Natural killer cell (primary cell): Measurements from ENCODE around the gene NPFFR2. TPM values are rescaled to one million over a fixed set of nuclear protein-coding genes. Genes with fewer than 3 reads are reported as not detected.

Experiments
- ATAC-seq, 3 donors: fragments of 150-1000 bp in 2 of 3; fragments of 200-7000 bp in 1 of 3; cut with Tn5 transposase; 1 replicate in 1 of 3; 2 replicates in 2 of 3; pipeline ENCODE4 v1.10.0; 2021; ENCODE audit warnings: mild to moderate bottlenecking in 2 of 3, moderate library complexity in 2 of 3
- DNase-seq, 2 donors: peaks; one replicate each; pipeline versions ENCODE4 v3.0.0 to v3.0.0-alpha.2; 2013 to 2021; ENCODE audit warnings: mixed read lengths in 1 of 2
- H3K27ac ChIP-seq: one replicate; pipeline ENCODE4 v1.5.1; 2013; ENCODE audit warnings: mild to moderate bottlenecking, low read length
- H3K27me3 ChIP-seq: one replicate; pipeline ENCODE4 v1.6.1; 2013; ENCODE audit warnings: low read length; ENCODE audit not compliant: control insufficient read depth, insufficient read depth
- H3K36me3 ChIP-seq: one replicate; pipeline ENCODE4 v1.6.1; 2013; ENCODE audit warnings: low read length; ENCODE audit not compliant: control insufficient read depth, insufficient read depth
- H3K4me1 ChIP-seq: one replicate; pipeline ENCODE4 v1.6.1; 2013; ENCODE audit warnings: low read length; ENCODE audit not compliant: control insufficient read depth, insufficient read depth
- H3K4me3 ChIP-seq: one replicate; pipeline ENCODE4 v1.5.1; 2013; ENCODE audit warnings: low read length
- H3K9me3 ChIP-seq: one replicate; pipeline ENCODE4 v1.6.1; 2013; ENCODE audit warnings: low read length; ENCODE audit not compliant: control insufficient read depth, insufficient read depth
- H3K27ac Mint-ChIP-seq, 2 donors: one replicate each; pipeline ENCODE4 v1.8.0; 2022; ENCODE audit warnings: mild to moderate bottlenecking in 2 of 2, mixed read lengths in 2 of 2, moderate library complexity in 1 of 2
- H3K27me3 Mint-ChIP-seq, 2 donors: one replicate each; pipeline ENCODE4 v1.8.0; 2022; ENCODE audit warnings: low read depth in 2 of 2, mixed read lengths in 2 of 2
- H3K36me3 Mint-ChIP-seq: one replicate; pipeline ENCODE4 v1.8.0; 2022; ENCODE audit warnings: mixed read lengths
- H3K4me1 Mint-ChIP-seq, 2 donors: one replicate each; pipeline ENCODE4 v1.8.0; 2022; ENCODE audit warnings: mixed read lengths in 2 of 2
- H3K4me3 Mint-ChIP-seq: one replicate; pipeline ENCODE4 v1.8.0; 2022; ENCODE audit warnings: mild to moderate bottlenecking, moderate library complexity, mixed read lengths
- H3K9me3 Mint-ChIP-seq, 2 donors: one replicate each; pipeline ENCODE4 v1.8.0; 2022; ENCODE audit warnings: mixed read lengths in 2 of 2
- CTCF ChIP-seq: fragments of 200-600 bp; IDR thresholded peaks from one replicate; pipeline ENCODE4 v1.8.0; 2022; ENCODE audit warnings: antibody characterized with exemption
- whole genome bisulfite sequencing: methylation state at CpG from one replicate; pipeline ENCODE4 v1.1.7; 2013; ENCODE audit warnings: missing lambda C conversion rate; ENCODE audit not compliant: insufficient coverage; 5-methylcytosine and 5-hydroxymethylcytosine counted together
- intact Hi-C: fragments of 100-400 bp; cut with micrococcal nuclease; formaldehyde crosslinking; loops from one replicate; pipeline ENCODE4 v1.14.2; 2022
- total RNA-seq, 4 donors: library from RNA; stranded (reverse); fragments of 120-200 nt in 1 of 4; gene quantifications; one replicate each; pipeline versions ENCODE4 v1.2.3 to v1.2.4, GENCODE V29; 2013 to 2022

NPFFR2 gene
- total RNA-seq, 3 donors from 2014 or later (not counting 1 experiment from before 2014, with no cell fraction given), result not detected

GRCh38 chr4:72169861-72170260 is 138.1 kb downstream of the NPFFR2 start:
- Mint-ChIP-seq H3K27ac (no peak overlapping the region), H3K36me3 (no peaks in the 10 kb centered on the region), H3K4me3 (no peak overlapping the region), H3K27me3 (no peaks in the 10 kb centered on the region), H3K9me3 (peaks cover 9 to 15% of the 10 kb centered on the region in 2 donors), H3K4me1 (no peaks in the 10 kb centered on the region)
- Histone ChIP-seq H3K4me3 (no peak overlapping the region), H3K4me1 (no peaks in the 10 kb centered on the region), H3K27me3 (no peaks in the 10 kb centered on the region), H3K9me3 (peaks cover 4% of the 10 kb centered on the region), H3K36me3 (no peaks in the 10 kb centered on the region), H3K27ac (no peak overlapping the region)
- 96% methylated on average over 3 of the region's 3 CpGs for WGBS
- intact Hi-C loops, result no loop called here
- DNase-seq (no peak), ATAC-seq (no peak)
- no peak for TF ChIP-seq CTCF

GRCh38 chr4:72171761-72172160 is 140.0 kb downstream of the NPFFR2 start:
- 17% methylated on average over 1 of the region's 1 CpG for WGBS

GRCh38 chr4:72179342-72179741 is 147.5 kb downstream of the NPFFR2 start:
- H3K4me3 Mint-ChIP-seq, result no peak overlapping the region
- intact Hi-C loops, result no loop called here
- H3K36me3 Mint-ChIP-seq, result no peaks in the 10 kb centered on the region
- Histone ChIP-seq H3K4me1 (no peaks in the 10 kb centered on the region), H3K9me3 (no peaks in the 10 kb centered on the region), H3K4me3 (no peak overlapping the region), H3K36me3 (no peaks in the 10 kb centered on the region), H3K27me3 (no peaks in the 10 kb centered on the region), H3K27ac (no peak overlapping the region)
- no CpG with 5 or more reads among the region's 1 CpG for WGBS
- ATAC-seq (no peak), DNase-seq (no peak)
- no peak overlapping the region for H3K27ac Mint-ChIP-seq
- no peaks in the 10 kb centered on the region for H3K27me3 Mint-ChIP-seq
- no peaks in the 10 kb centered on the region for H3K4me1 Mint-ChIP-seq
- TF ChIP-seq CTCF, result no peak
- H3K9me3 Mint-ChIP-seq, result peaks cover 7 to 8% of the 10 kb centered on the region in 2 donors

More at GRCh38 chr4:72171761-72172160, 140.0 kb downstream of the NPFFR2 start:
- Histone ChIP-seq H3K27me3 (no peaks in the 10 kb centered on the region), H3K36me3 (no peaks in the 10 kb centered on the region), H3K4me3 (no peak overlapping the region), H3K9me3 (peaks cover 4% of the 10 kb centered on the region), H3K27ac (no peak overlapping the region), H3K4me1 (no peaks in the 10 kb centered on the region)
- intact Hi-C loops, result no loop called here
- no peak for ATAC-seq
- H3K27me3 Mint-ChIP-seq, result no peaks in the 10 kb centered on the region
- TF ChIP-seq CTCF, result no peak
- no peaks in the 10 kb centered on the region for H3K4me1 Mint-ChIP-seq
- DNase-seq, result no peak
- no peaks in the 10 kb centered on the region for H3K36me3 Mint-ChIP-seq
- peaks cover 9 to 15% of the 10 kb centered on the region in 2 donors for H3K9me3 Mint-ChIP-seq
- no peak overlapping the region for H3K27ac Mint-ChIP-seq
- H3K4me3 Mint-ChIP-seq, result no peak overlapping the region

GRCh38 chr4:72186714-72187113 is 154.9 kb downstream of the NPFFR2 start:
- intact Hi-C loops, result no loop called here
- no peak overlapping the region for H3K27ac Mint-ChIP-seq
- no peak overlapping the region for H3K4me3 ChIP-seq
- H3K4me1 ChIP-seq, result no peaks in the 10 kb centered on the region
- no peaks in the 10 kb centered on the region for H3K27me3 ChIP-seq
- no peaks in the 10 kb centered on the region for H3K36me3 Mint-ChIP-seq
- H3K27me3 Mint-ChIP-seq, result no peaks in the 10 kb centered on the region
- H3K4me1 Mint-ChIP-seq, result no peaks in the 10 kb centered on the region
- WGBS, result 86% methylated on average over 1 of the region's 1 CpG
- no peak overlapping the region for H3K27ac ChIP-seq
- H3K4me3 Mint-ChIP-seq, result no peak overlapping the region
- no peaks in the 10 kb centered on the region for H3K9me3 ChIP-seq
- H3K36me3 ChIP-seq, result no peaks in the 10 kb centered on the region
- no peak for TF ChIP-seq CTCF
- no peak for ATAC-seq
- DNase-seq, result no peak
- peaks cover 0 to 6% of the 10 kb centered on the region in 2 donors for H3K9me3 Mint-ChIP-seq
